ENCODE data around the gene SHROOM3.

SHROOM3 gene

GRCh38 chr4:76457885-76458284 is 22.9 kb downstream of the SHROOM3 start:
- in situ Hi-C loops (cut with MboI; ENCODE audit: low sequenced_read_pairs, unreplicated experiment): no loop called here
- no peak for TF ChIP-seq CTCF (IDR thresholded peaks at IDR 0.05; ENCODE audit: borderline replicate concordance, control extremely low read depth, extremely low read depth, insufficient read depth, missing control alignments)

GRCh38 chr4:76458297-76458696 is 23.3 kb downstream of the SHROOM3 start:
- in situ Hi-C loops (cut with MboI; ENCODE audit: low sequenced_read_pairs, unreplicated experiment): no loop called here
- no peak for DNase-seq (ENCODE audit: low spot score)
- no peak for TF ChIP-seq CTCF (IDR thresholded peaks at IDR 0.05; ENCODE audit: borderline replicate concordance, control extremely low read depth, extremely low read depth, insufficient read depth, missing control alignments)

More at GRCh38 chr4:76457885-76458284, 22.9 kb downstream of the SHROOM3 start:
- no peak for DNase-seq (ENCODE audit: low spot score)

- in situ Hi-C loops (cut with MboI; ENCODE audit: low sequenced_read_pairs, unreplicated experiment): no loop called here
- DNase-seq (ENCODE audit: low spot score): no peak
- no peak for TF ChIP-seq CTCF (IDR thresholded peaks at IDR 0.05; ENCODE audit: borderline replicate concordance, control extremely low read depth, extremely low read depth, insufficient read depth, missing control alignments)
Observed at GRCh38 chr4:76458825-76459224, 23.8 kb downstream of the SHROOM3 start.

GRCh38 chr4:76459291-76459723 is 24.3 kb downstream of the SHROOM3 start:
- TF ChIP-seq CTCF (IDR thresholded peaks at IDR 0.05; ENCODE audit: borderline replicate concordance, control extremely low read depth, extremely low read depth, insufficient read depth, missing control alignments): no peak
- DNase-seq (ENCODE audit: low spot score): no peak
- in situ Hi-C loops (cut with MboI; ENCODE audit: low sequenced_read_pairs, unreplicated experiment): no loop called here

- in situ Hi-C loops (cut with MboI; ENCODE audit: low sequenced_read_pairs, unreplicated experiment): no loop called here
- DNase-seq (ENCODE audit: low spot score): no peak
- no peak for TF ChIP-seq CTCF (IDR thresholded peaks at IDR 0.05; ENCODE audit: borderline replicate concordance, control extremely low read depth, extremely low read depth, insufficient read depth, missing control alignments)
Observed at GRCh38 chr4:76463568-76463967, 28.5 kb downstream of the SHROOM3 start.

GRCh38 chr4:76470064-76470463 is 35.0 kb downstream of the SHROOM3 start:
- in situ Hi-C loops (cut with MboI; ENCODE audit: low sequenced_read_pairs, unreplicated experiment): no loop called here
- DNase-seq (ENCODE audit: low spot score): no peak

More at GRCh38 chr4:76470064-76470463, 35.0 kb downstream of the SHROOM3 start:
- TF ChIP-seq CTCF (IDR thresholded peaks at IDR 0.05; ENCODE audit: borderline replicate concordance, control extremely low read depth, extremely low read depth, insufficient read depth, missing control alignments): no peak

Measured in GM13976 (cell line).